22Rv1 (cell line): ENCODE data around the gene CHAC2.

Source experiments
- H3K27ac ChIP-seq: fragments of 450-650 bp; 2 replicates; pipeline ENCODE4 v1.5.1; 2017
- ZFX ChIP-seq: fragments of 450-650 bp; IDR thresholded peaks from 2 replicates; pipeline ENCODE4 v1.6.1; 2017; ENCODE audit warnings: antibody characterized with exemption, borderline replicate concordance
- TF ChIP-seq, protein P1 (sequence below): fragments of 450-650 bp; IDR thresholded peaks from 2 replicates; pipeline ENCODE4 v1.5.1; 2017; ENCODE audit warnings: mild to moderate bottlenecking

The CHAC2 gene

DNA sequence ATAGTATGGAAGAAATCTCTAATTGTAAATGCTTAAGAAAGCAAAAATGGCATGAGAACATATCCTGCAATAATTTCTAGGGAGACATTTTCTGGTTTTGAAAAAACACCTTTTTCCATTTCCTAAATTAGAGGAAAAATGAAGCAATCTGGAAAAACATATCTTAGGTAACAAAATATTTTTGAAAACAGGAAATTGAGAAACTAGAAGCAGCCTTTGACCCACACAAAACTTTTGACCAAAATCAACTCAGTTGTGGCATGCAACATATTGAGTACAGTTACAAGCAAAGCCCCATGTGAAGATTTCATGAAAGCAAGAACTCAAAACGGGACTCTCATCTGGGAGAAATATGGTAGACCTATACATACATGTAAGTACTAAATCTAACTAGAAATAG is 28.6 kb upstream of the CHAC2 start:
- H3K27ac ChIP-seq = no peak overlapping the region
- no peak for TF ChIP-seq ZFX
- TF ChIP-seq, protein P1, sequence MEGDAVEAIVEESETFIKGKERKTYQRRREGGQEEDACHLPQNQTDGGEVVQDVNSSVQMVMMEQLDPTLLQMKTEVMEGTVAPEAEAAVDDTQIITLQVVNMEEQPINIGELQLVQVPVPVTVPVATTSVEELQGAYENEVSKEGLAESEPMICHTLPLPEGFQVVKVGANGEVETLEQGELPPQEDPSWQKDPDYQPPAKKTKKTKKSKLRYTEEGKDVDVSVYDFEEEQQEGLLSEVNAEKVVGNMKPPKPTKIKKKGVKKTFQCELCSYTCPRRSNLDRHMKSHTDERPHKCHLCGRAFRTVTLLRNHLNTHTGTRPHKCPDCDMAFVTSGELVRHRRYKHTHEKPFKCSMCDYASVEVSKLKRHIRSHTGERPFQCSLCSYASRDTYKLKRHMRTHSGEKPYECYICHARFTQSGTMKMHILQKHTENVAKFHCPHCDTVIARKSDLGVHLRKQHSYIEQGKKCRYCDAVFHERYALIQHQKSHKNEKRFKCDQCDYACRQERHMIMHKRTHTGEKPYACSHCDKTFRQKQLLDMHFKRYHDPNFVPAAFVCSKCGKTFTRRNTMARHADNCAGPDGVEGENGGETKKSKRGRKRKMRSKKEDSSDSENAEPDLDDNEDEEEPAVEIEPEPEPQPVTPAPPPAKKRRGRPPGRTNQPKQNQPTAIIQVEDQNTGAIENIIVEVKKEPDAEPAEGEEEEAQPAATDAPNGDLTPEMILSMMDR = no peak

DNA sequence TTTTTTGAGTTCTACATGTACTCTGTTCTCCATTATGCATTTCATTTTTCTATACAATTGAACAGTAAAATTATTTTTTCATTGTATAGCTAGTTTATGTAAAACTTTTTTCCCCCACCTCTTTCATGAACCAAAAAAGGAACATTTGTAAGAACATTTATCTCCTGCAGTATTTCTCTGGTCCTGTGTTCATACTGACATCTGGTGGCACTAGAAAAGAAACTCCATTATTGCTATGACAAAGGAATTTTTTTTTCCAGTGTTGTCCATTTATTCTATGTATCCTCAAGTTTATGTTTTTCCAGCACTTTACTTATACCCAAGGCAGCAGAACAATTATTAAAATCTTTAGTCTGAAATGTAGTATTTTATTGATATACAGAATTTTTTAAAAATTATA is 27.4 kb upstream of the CHAC2 start:
- H3K27ac ChIP-seq = no peak overlapping the region
- no peak for TF ChIP-seq ZFX
- TF ChIP-seq, protein P1 = peak; percentile 31

DNA sequence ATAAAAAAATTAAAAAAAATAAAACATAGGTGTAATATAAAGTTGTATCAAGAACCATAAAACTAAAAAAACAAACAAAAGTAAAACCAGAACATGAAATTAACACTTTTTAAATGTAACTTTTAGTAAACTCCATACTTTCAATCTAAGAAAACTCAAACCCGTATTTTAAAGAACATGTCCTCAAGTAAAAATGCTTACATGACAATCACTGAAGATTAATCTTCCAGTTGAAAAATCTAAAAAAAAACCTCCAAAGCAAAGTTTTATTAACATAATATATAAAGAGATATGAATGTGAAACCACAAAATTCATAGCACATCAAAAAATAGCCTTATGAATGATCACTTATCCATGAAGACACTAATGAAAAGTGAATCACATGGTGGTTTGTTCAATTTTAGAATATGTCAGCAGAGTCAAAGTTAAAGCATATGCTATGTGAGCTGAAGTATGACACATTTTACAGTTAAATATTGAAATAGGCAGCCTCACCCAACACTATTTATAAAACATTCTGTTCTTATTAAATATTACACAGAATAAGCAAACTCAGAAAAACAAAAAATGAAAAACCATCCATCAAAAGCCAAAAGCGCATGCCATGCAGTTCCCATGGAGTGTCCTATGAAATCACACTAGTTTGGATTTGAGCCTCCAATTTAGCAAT is 23.1 kb upstream of the CHAC2 start:
- no peak overlapping the region for H3K27ac ChIP-seq
- TF ChIP-seq, protein P1 = no peak
- no peak for TF ChIP-seq ZFX

DNA sequence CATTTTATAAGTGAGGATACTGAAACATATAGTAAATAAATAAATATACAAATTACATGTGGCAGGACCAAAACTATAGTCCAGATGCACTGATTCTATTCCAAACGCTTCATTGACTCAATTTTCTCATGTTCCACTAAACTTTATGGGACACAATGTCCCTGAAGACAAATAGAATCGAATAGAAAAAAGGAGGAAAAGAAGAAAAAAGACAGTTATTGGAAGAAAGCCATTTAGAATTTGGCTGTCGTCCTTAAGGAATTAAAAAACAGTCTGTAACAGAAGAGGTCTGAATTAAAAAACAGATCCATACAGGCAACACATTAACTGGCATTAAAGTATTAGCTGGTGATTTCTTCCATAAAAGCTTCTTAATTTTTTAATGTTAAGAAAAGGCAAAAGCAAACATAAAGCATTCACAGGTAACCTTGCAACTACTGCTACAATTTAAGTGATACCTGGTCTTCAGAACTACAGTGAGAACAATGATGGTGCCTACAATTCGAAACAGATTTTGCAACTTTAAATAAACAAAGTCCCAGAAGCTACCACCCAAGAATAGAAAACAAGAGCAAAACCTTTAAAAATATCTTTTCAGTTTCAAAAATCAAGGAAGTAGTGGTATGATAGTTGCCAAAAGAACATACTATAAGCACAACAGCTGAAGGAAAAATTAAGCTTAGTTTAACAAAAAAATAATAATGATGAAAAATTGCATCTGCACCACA is 17.4 kb upstream of the CHAC2 start:
- no peak for TF ChIP-seq ZFX
- TF ChIP-seq, protein P1 = no peak
- H3K27ac ChIP-seq = no peak overlapping the region

GRCh38 chr2:53751728-53752127 is 15.9 kb upstream of the CHAC2 start:
- no peak overlapping the region for H3K27ac ChIP-seq
- TF ChIP-seq, protein P1 = no peak
- no peak for TF ChIP-seq ZFX

DNA sequence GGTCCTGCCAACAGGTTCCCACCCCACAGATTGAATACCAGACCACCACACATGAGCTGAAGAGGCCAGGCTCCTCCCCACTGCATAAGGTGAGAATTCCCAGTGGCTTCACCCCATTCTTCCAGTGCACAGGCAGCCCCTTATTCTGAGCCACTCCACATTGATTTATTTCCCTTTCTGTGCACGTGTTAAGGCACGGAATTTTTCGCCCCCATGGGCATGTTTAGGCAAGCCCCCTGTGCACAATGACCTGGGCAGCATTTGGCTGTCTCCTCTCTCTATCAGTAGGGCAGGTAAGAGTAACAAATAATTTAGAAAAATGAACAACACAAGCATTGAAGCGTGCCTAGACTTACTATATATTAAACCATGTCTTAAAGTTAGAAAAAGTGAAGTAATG is 15.2 kb upstream of the CHAC2 start:
- TF ChIP-seq ZFX = no peak
- H3K27ac ChIP-seq = no peak overlapping the region

DNA sequence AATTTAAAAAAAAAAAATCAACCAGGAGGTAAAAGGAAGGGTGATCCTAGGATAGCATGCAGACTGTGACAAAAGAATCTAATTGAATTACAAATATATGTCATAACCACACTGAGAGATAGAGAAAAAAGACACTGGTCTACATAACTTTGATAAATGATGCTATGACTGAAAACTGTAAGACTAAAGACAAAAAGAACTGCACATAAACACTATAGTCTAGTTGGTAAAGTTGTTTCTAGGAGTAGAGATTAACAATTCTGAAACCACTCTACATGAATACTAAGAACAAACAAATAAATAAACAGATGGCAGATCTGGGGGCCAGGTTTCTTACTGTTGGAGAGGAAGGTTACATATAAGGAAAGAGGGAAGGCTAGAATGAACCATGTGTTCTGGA is 14.6 kb upstream of the CHAC2 start:
- TF ChIP-seq, protein P1 = no peak
- TF ChIP-seq ZFX = no peak
- no peak overlapping the region for H3K27ac ChIP-seq

- H3K27ac ChIP-seq = no peak overlapping the region
- TF ChIP-seq ZFX = no peak
- TF ChIP-seq, protein P1 = no peak
Observed at GRCh38 chr2:53755121-53755520, 12.5 kb upstream of the CHAC2 start.
